CD8-positive, alpha-beta memory T cell (primary cell): ENCODE measurements around the gene DNAJC1. TPM values are rescaled to one million over a fixed set of nuclear protein-coding genes. Genes with fewer than 3 reads are reported as not detected.

Source experiments
- CTCF ChIA-PET: fragments of 350-600 bp; sonication (Branson Sonifier 250); formaldehyde crosslinking; loops from one replicate; lab custom pipeline; 2021; ENCODE audit warnings: antibody characterized with exemption; lab: Charles Lee
- POLR2A ChIA-PET: fragments of 350-600 bp; sonication (Branson Sonifier 250); formaldehyde crosslinking; loops from one replicate; lab custom pipeline; 2021; ENCODE audit warnings: antibody characterized with exemption; lab: Charles Lee
- DNase-seq, 5 donors: peaks; one replicate each; pipeline versions ENCODE4 v3.0.0 to v3.0.0-alpha.2; 2020 to 2022; ENCODE audit warnings: mixed read lengths in 1 of 5
- H3K27ac ChIP-seq: one replicate; pipeline ENCODE4 v1.7.0; 2013; ENCODE audit warnings: low read depth, mild to moderate bottlenecking, low read length, moderate library complexity
- H3K27me3 ChIP-seq: 2 replicates; pipeline ENCODE4 v1.7.0; 2013; ENCODE audit warnings: low read length, mild to moderate bottlenecking; ENCODE audit not compliant: insufficient read depth, poor library complexity, severe bottlenecking
- H3K36me3 ChIP-seq: 2 replicates; pipeline ENCODE4 v1.7.0; 2013; ENCODE audit warnings: mild to moderate bottlenecking, low read length, moderate library complexity; ENCODE audit not compliant: insufficient read depth
- H3K4me1 ChIP-seq: 2 replicates; pipeline ENCODE4 v1.7.0; 2013; ENCODE audit warnings: mild to moderate bottlenecking, low read length, moderate library complexity; ENCODE audit not compliant: insufficient read depth
- H3K4me3 ChIP-seq: 2 replicates; pipeline ENCODE4 v1.7.0; 2013; ENCODE audit warnings: mild to moderate bottlenecking, low read length
- H3K9me3 ChIP-seq: 2 replicates; pipeline ENCODE4 v1.7.0; 2013; ENCODE audit warnings: mild to moderate bottlenecking, low read length
- H3K27ac Mint-ChIP-seq, 8 donors: one replicate each; pipeline ENCODE4 v1.8.0; 2020 to 2021; ENCODE audit warnings: mixed read lengths in 8 of 8, mild to moderate bottlenecking in 6 of 8, inconsistent platforms in 3 of 8, moderate library complexity in 3 of 8
- H3K27me3 Mint-ChIP-seq, 2 donors: one replicate each; pipeline ENCODE4 v1.8.0; 2020 to 2021; ENCODE audit warnings: mixed read lengths in 2 of 2, mild to moderate bottlenecking in 1 of 2, moderate library complexity in 1 of 2
- H3K36me3 Mint-ChIP-seq, 3 donors: one replicate each; pipeline ENCODE4 v1.8.0; 2020 to 2021; ENCODE audit warnings: mixed read lengths in 3 of 3, inconsistent platforms in 1 of 3, mild to moderate bottlenecking in 1 of 3
- H3K4me1 Mint-ChIP-seq, 3 donors: one replicate each; pipeline ENCODE4 v1.8.0; 2020 to 2021; ENCODE audit warnings: mixed read lengths in 3 of 3, inconsistent platforms in 1 of 3, mild to moderate bottlenecking in 1 of 3
- H3K4me3 Mint-ChIP-seq, 7 donors: one replicate each; pipeline ENCODE4 v1.8.0; 2020 to 2021; ENCODE audit warnings: mixed read lengths in 7 of 7, mild to moderate bottlenecking in 6 of 7, moderate library complexity in 4 of 7, inconsistent platforms in 2 of 7
- H3K9me3 Mint-ChIP-seq, 5 donors: one replicate each; pipeline ENCODE4 v1.8.0; 2020 to 2022; ENCODE audit warnings: mixed read lengths in 5 of 5, mild to moderate bottlenecking in 3 of 5, moderate library complexity in 2 of 5, inconsistent platforms in 1 of 5
- polyA plus RNA-seq: library from polyadenylated mRNA; unstranded; fragments of 300-500 nt; fragmentation: Illumina TruSeq; gene quantifications from one replicate; pipeline ENCODE4 v1.2.3, GENCODE V29; 2021
- total RNA-seq, 2 experiments: library from RNA; stranded (reverse); gene quantifications; one replicate each; pipeline ENCODE4 v1.2.3, GENCODE V29; 2021

Gene DNAJC1
- total and polyA plus RNA-seq, 3 experiments from 2014 or later, result 30.8 to 46.0 (median 31.8) TPM

DNA sequence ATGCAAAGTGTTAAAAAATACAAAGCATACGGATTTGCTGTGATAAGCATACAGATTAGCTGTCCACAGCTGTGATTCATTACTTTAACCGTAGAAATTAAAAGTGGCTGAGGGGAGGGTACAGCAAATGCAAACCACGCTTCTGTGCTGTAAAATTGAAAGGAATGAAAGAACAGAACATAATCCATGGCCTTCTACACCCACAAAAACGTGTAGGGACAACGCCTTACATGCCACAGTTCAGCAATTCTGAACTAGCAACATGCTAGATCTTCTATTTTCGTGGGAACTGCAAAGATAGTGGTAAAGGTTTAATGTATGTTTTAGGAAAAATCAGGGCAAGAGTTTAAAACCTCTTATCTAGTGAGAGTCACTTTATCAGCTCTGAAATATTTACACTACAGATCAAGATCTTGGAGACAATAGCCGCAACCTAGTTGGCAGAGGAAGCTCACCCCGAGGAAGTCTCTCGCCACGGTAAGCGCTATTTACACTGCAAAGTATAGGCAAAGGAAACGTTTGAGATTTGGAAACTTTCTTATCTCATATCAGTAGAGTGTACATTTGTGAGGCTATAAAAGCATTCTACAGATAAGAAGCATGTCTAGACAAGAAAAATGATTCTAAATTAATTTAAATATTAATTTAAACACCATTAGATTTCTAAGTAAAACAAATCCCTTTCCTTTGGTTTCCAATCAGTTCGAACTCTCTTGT lies 275.9 kb downstream of the DNAJC1 start:
- CTCF ChIA-PET, result no interaction called here
- no peak overlapping the region for H3K4me3 ChIP-seq

GRCh38 chr10:21726601-21727225 lies 276.8 kb downstream of the DNAJC1 start:
- Mint-ChIP-seq H3K9me3 (no peaks in the 10 kb centered on the region), H3K4me3 (no peak overlapping the region), H3K27me3 (no peaks in the 10 kb centered on the region), H3K27ac (no peak overlapping the region), H3K36me3 (peaks cover 0 to 53% (median 12%) of the 10 kb centered on the region in 3 donors), H3K4me1 (peaks cover 25 to 43% (median 37%) of the 10 kb centered on the region in 3 donors)
- Histone ChIP-seq H3K27ac (no peak overlapping the region), H3K9me3 (no peaks in the 10 kb centered on the region), H3K36me3 (peaks cover 6% of the 10 kb centered on the region), H3K27me3 (no peaks in the 10 kb centered on the region), H3K4me1 (peaks cover 12% of the 10 kb centered on the region), H3K4me3 (no peak overlapping the region)
- POLR2A ChIA-PET, result no interaction called here
- no peak for DNase-seq
- CTCF ChIA-PET, result no interaction called here

More for the DNA sequence above, 275.9 kb downstream of the DNAJC1 start:
- POLR2A ChIA-PET, result no interaction called here
- Mint-ChIP-seq H3K27me3 (no peaks in the 10 kb centered on the region), H3K9me3 (no peaks in the 10 kb centered on the region), H3K36me3 (peaks cover 0 to 55% (median 12%) of the 10 kb centered on the region in 3 donors), H3K4me3 (no peak overlapping the region), H3K4me1 (peaks cover 24 to 43% (median 41%) of the 10 kb centered on the region in 3 donors), H3K27ac (peak overlapping the region in 2 of 8 donors; percentile 17 to 48)
- DNase-seq, result no peak
- Histone ChIP-seq H3K27ac (no peak overlapping the region), H3K27me3 (no peaks in the 10 kb centered on the region), H3K4me1 (peaks cover 12% of the 10 kb centered on the region), H3K36me3 (peaks cover 6% of the 10 kb centered on the region), H3K9me3 (no peaks in the 10 kb centered on the region)

- peaks cover 12% of the 10 kb centered on the region for H3K4me1 ChIP-seq
- H3K4me3 Mint-ChIP-seq, result no peak overlapping the region
- CTCF ChIA-PET, result interaction anchor here (1.0 to 1.5 kb wide), 3 partner anchors 9 to 231 kb away, joined by 3 to 6 read pairs (median 3); no protein-coding TSS in a partner anchor
These were observed 278.7 kb downstream of the DNAJC1 start for GRCh38 chr10:21724687-21725367.

DNA sequence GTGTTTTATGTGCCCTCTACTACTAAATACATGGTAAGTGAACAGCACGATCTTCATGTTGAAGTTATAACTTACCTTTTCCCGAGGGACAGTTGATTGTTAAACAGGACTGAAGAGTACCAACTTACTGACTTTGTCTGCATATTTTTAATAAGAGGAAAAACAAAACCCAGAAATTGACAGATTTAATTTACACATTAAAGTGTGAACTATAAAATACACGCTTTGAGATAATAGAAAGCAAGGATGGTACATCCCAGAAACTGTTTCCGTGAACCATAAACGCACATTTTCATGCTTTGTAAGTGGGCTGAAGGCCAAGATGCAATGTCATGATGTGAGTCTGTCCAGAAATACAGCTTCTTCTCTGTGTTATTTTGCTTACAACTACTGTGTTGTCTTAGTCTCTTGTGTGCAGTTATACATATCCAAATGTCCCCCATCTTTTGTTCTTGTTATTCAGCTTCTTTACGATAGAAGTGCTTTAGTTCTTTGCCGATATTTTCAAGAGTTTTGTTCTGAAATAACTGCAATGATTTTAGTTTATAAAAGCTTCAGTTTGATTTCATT lies 279.4 kb downstream of the DNAJC1 start:
- CTCF ChIA-PET, result interaction anchor here (1.5 kb wide), 1 partner anchor 229 kb away, joined by 6 read pairs; no protein-coding TSS in a partner anchor
- H3K36me3 Mint-ChIP-seq, result peaks cover 0 to 53% (median 10%) of the 10 kb centered on the region in 3 donors

More at GRCh38 chr10:21724687-21725367, 278.7 kb downstream of the DNAJC1 start:
- Mint-ChIP-seq H3K4me1 (peaks cover 25 to 44% (median 43%) of the 10 kb centered on the region in 3 donors), H3K27me3 (no peaks in the 10 kb centered on the region), H3K36me3 (peaks cover 0 to 51% (median 10%) of the 10 kb centered on the region in 3 donors), H3K9me3 (no peaks in the 10 kb centered on the region), H3K27ac (peak overlapping the region in 2 of 8 donors; percentile 17 to 47)
- peak in 4 of 5 donors; percentile 19 to 66 (median 31) for DNase-seq
- POLR2A ChIA-PET, result interaction anchor here (0.6 kb wide), 1 partner anchor 198 kb away, joined by 3 read pairs; no protein-coding TSS in a partner anchor
- peaks cover 6% of the 10 kb centered on the region for H3K36me3 ChIP-seq
- H3K27me3 ChIP-seq, result no peaks in the 10 kb centered on the region
- H3K27ac ChIP-seq, result no peak overlapping the region
- no peak overlapping the region for H3K4me3 ChIP-seq
- H3K9me3 ChIP-seq, result no peaks in the 10 kb centered on the region

DNA sequence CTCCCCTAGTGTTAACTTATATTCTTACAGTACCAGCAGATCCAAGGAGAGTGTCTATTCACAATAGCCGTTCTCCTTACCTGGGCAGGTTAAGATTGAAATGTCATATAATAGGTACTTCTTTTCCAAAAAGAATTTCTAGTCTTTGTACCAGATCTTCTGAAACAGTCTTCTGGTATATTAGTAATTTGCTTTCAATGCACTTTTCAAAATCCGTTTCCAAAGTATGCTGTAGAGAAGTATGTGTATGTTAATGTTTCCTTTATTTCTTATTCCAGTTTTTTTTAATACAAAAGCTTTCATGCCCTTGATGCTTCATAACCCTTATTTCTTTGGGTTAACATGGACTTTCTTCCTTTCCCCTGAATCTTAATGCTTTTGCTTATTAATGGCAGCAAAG lies 281.3 kb downstream of the DNAJC1 start:
- Mint-ChIP-seq H3K9me3 (no peaks in the 10 kb centered on the region), H3K36me3 (peaks cover 0 to 48% (median 10%) of the 10 kb centered on the region in 3 donors), H3K27ac (no peak overlapping the region), H3K27me3 (no peaks in the 10 kb centered on the region), H3K4me1 (peaks cover 21 to 45% (median 44%) of the 10 kb centered on the region in 3 donors), H3K4me3 (no peak overlapping the region)
- Histone ChIP-seq H3K9me3 (no peaks in the 10 kb centered on the region), H3K4me1 (peaks cover 7% of the 10 kb centered on the region), H3K27ac (no peak overlapping the region), H3K4me3 (no peak overlapping the region), H3K27me3 (no peaks in the 10 kb centered on the region), H3K36me3 (peaks cover under 1% of the 10 kb centered on the region)
- CTCF ChIA-PET, result no interaction called here
- POLR2A ChIA-PET, result no interaction called here
- DNase-seq, result no peak

More for the DNA sequence above, 279.4 kb downstream of the DNAJC1 start:
- Mint-ChIP-seq H3K27me3 (no peaks in the 10 kb centered on the region), H3K4me3 (no peak overlapping the region), H3K4me1 (peaks cover 25 to 47% (median 45%) of the 10 kb centered on the region in 3 donors), H3K9me3 (no peaks in the 10 kb centered on the region), H3K27ac (peak overlapping the region in 1 of 8 donors; percentile 17)
- peaks cover 12% of the 10 kb centered on the region for H3K4me1 ChIP-seq
- H3K36me3 ChIP-seq, result peaks cover 6% of the 10 kb centered on the region
- POLR2A ChIA-PET, result no interaction called here
- no peaks in the 10 kb centered on the region for H3K27me3 ChIP-seq
- H3K9me3 ChIP-seq, result no peaks in the 10 kb centered on the region
- no peak for DNase-seq
- H3K27ac ChIP-seq, result no peak overlapping the region
- no peak overlapping the region for H3K4me3 ChIP-seq

- no peak overlapping the region for H3K27ac Mint-ChIP-seq
- Histone ChIP-seq H3K9me3 (no peaks in the 10 kb centered on the region), H3K27me3 (no peaks in the 10 kb centered on the region), H3K36me3 (no peaks in the 10 kb centered on the region), H3K27ac (no peak overlapping the region), H3K4me3 (no peak overlapping the region), H3K4me1 (no peaks in the 10 kb centered on the region)
- CTCF ChIA-PET, result no interaction called here
- no peak overlapping the region for H3K4me3 Mint-ChIP-seq
- no peaks in the 10 kb centered on the region for H3K27me3 Mint-ChIP-seq
- DNase-seq, result no peak
- no peaks in the 10 kb centered on the region for H3K9me3 Mint-ChIP-seq
- peaks cover 19 to 38% (median 37%) of the 10 kb centered on the region in 3 donors for H3K4me1 Mint-ChIP-seq
- POLR2A ChIA-PET, result interaction anchor here (0.6 kb wide), 1 partner anchor 195 kb away, joined by 5 read pairs; no protein-coding TSS in a partner anchor
- peaks cover 0 to 44% (median 9%) of the 10 kb centered on the region in 3 donors for H3K36me3 Mint-ChIP-seq
These were observed 282.4 kb downstream of the DNAJC1 start for GRCh38 chr10:21721000-21721665.

DNA sequence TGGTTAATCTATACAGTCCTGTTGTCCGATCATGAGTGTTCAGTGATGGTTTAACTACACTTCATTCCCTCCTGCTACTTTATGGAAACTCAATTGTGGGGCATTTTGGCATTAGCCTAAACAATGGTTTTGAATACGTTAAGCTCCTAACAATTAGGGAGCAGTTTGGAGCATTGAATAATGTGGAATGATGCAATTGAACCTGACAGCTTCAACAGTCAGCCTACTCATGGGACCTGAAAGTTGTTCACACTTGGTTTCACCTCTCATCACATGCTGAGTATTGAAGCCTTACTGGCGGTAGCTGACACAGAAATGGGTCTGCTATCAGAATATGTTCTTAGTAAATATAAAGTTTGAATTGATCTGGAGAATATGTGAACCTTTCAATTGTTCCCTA lies 283.4 kb downstream of the DNAJC1 start:
- H3K27me3 Mint-ChIP-seq, result no peaks in the 10 kb centered on the region
- no peak overlapping the region for H3K4me3 ChIP-seq
- H3K27ac ChIP-seq, result no peak overlapping the region
- no peaks in the 10 kb centered on the region for H3K9me3 ChIP-seq
- H3K4me1 Mint-ChIP-seq, result peaks cover 17 to 35% (median 33%) of the 10 kb centered on the region in 3 donors
- no peaks in the 10 kb centered on the region for H3K36me3 ChIP-seq
- ChIA-PET CTCF (no interaction called here), POLR2A (no interaction called here)
- H3K36me3 Mint-ChIP-seq, result peaks cover 8 to 50% (median 10%) of the 10 kb centered on the region in 3 donors
- no peaks in the 10 kb centered on the region for H3K27me3 ChIP-seq
- H3K4me1 ChIP-seq, result no peaks in the 10 kb centered on the region
- no peak overlapping the region for H3K27ac Mint-ChIP-seq
- no peak overlapping the region for H3K4me3 Mint-ChIP-seq
- no peaks in the 10 kb centered on the region for H3K9me3 Mint-ChIP-seq
- no peak for DNase-seq
